Caco-2 (cell line): ENCODE data around the gene SAP130. TPM values are rescaled to one million over a fixed set of nuclear protein-coding genes. Genes with fewer than 3 reads are reported as not detected.

Experiments
- BruUV-seq: library from RNA; stranded (reverse); fragments of 400-500 nt; replicated peaks from 2 replicates; lab custom pipeline; 2021; lab: Mats Ljungman, UMichigan
- CTCF ChIA-PET: fragments of 300-600 bp; sonication (Branson Sonifier 250); formaldehyde crosslinking; loops from one replicate; lab custom pipeline; 2022; ENCODE audit warnings: antibody characterized with exemption; lab: Charles Lee
- POLR2A ChIA-PET: fragments of 300-600 bp; sonication (Branson Sonifier 250); formaldehyde crosslinking; loops from one replicate; lab custom pipeline; 2022; ENCODE audit warnings: antibody characterized with exemption; lab: Charles Lee
- DNase-seq, 2 experiments: peaks; one replicate each; pipeline versions ENCODE4 v3.0.0 to v3.0.0-alpha.2; 2020 to 2022
- H3K27me3 ChIP-seq: replicated peaks from 2 replicates; pipeline ENCODE4 v1.6.0; 2011; ENCODE audit warnings: low read length; ENCODE audit not compliant: control insufficient read depth, insufficient read depth
- H3K36me3 ChIP-seq: 2 replicates; pipeline ENCODE4 v1.5.1; 2011; ENCODE audit warnings: low read length; ENCODE audit not compliant: control insufficient read depth, insufficient read depth
- H3K4me1 ChIP-seq: fragments of 250-450 bp; sonication (Bioruptor Pico); 2 replicates; pipeline ENCODE4 v1.5.1; 2020; ENCODE audit warnings: mild to moderate bottlenecking
- H3K4me3 ChIP-seq: 2 replicates; pipeline ENCODE4 v1.5.1; 2011; ENCODE audit warnings: low read depth, mild to moderate bottlenecking, control low read depth, low read length
- H3K9me3 ChIP-seq: fragments of 250-450 bp; sonication (Bioruptor Pico); 2 replicates; pipeline ENCODE4 v1.5.1; 2020; ENCODE audit warnings: mild to moderate bottlenecking, moderate library complexity
- H3K27ac Mint-ChIP-seq: one replicate; pipeline ENCODE4 v1.8.0; 2022; ENCODE audit warnings: mixed read lengths; ENCODE audit not compliant: unreplicated experiment
- H3K27me3 Mint-ChIP-seq: one replicate; pipeline ENCODE4 v1.8.0; 2022; ENCODE audit warnings: mixed read lengths; ENCODE audit not compliant: insufficient read depth, unreplicated experiment
- H3K36me3 Mint-ChIP-seq: one replicate; pipeline ENCODE4 v1.8.0; 2022; ENCODE audit warnings: mild to moderate bottlenecking, mixed read lengths; ENCODE audit not compliant: insufficient read depth, unreplicated experiment
- H3K4me1 Mint-ChIP-seq: one replicate; pipeline ENCODE4 v1.8.0; 2022; ENCODE audit warnings: low read depth, mixed read lengths; ENCODE audit not compliant: unreplicated experiment
- H3K4me3 Mint-ChIP-seq: one replicate; pipeline ENCODE4 v1.8.0; 2022; ENCODE audit warnings: mild to moderate bottlenecking, moderate library complexity, mixed read lengths; ENCODE audit not compliant: unreplicated experiment
- H3K9me3 Mint-ChIP-seq: one replicate; pipeline ENCODE4 v1.8.0; 2022; ENCODE audit warnings: mixed read lengths; ENCODE audit not compliant: unreplicated experiment
- intact Hi-C: fragments of 100-400 bp; cut with micrococcal nuclease; formaldehyde crosslinking; loops from one replicate; pipeline ENCODE4 v1.10.0; 2022; ENCODE audit not compliant: unreplicated experiment
- total RNA-seq: library from RNA; stranded (reverse); gene quantifications from 2 replicates; pipeline ENCODE4 v1.2.3, GENCODE V29; 2022
- TF ChIP-seq, protein P1 (sequence below), 2 experiments: fragments of 200-600 bp in 1 of 2; IDR thresholded peaks; 1 replicate in 1 of 2; 2 replicates in 1 of 2; pipeline versions ENCODE4 v1.5.1 to v1.8.0; 2011 to 2022; ENCODE audit warnings: antibody characterized with exemption in 1 of 2, control low read depth in 1 of 2, inconsistent platforms in 1 of 2, low read depth in 1 of 2, low read length in 1 of 2, mild to moderate bottlenecking in 1 of 2, moderate library complexity in 1 of 2; ENCODE audit not compliant: insufficient read depth in 1 of 2, severe bottlenecking in 1 of 2, unreplicated experiment in 1 of 2

Gene SAP130
- total RNA-seq, 1 experiment from 2014 or later, result 43.3 TPM

DNA sequence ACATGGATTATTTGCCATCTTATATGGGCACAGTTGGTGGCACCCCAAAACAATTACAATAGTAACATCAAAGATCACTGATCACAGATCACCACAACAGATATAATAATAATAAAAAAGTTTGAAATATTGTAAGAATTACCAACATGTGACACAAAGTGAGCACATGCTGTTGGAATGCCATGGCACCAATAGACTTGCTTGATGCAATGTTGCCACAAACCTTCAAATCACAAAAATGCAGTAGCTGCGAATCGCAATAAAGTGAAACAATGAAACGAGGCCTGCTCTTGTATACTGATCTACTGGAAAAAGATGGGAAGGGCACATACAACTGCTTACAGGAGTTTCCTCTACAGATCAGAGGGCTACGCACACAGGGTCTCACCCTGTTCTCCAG, 109.9 kb downstream of the SAP130 start:
- Mint-ChIP-seq H3K4me3 (no peak overlapping the region), H3K27me3 (no peaks in the 10 kb centered on the region), H3K9me3 (no peaks in the 10 kb centered on the region), H3K4me1 (peaks cover 7% of the 10 kb centered on the region), H3K36me3 (no peaks in the 10 kb centered on the region), H3K27ac (no peak overlapping the region)
- no TSS peak for BruUV-seq
- POLR2A ChIA-PET, result interaction anchor here (0.6 kb wide), 1 partner anchor 391 kb away, joined by 11 read pairs; no protein-coding TSS in a partner anchor
- no peak for DNase-seq
- TF ChIP-seq, protein P1, sequence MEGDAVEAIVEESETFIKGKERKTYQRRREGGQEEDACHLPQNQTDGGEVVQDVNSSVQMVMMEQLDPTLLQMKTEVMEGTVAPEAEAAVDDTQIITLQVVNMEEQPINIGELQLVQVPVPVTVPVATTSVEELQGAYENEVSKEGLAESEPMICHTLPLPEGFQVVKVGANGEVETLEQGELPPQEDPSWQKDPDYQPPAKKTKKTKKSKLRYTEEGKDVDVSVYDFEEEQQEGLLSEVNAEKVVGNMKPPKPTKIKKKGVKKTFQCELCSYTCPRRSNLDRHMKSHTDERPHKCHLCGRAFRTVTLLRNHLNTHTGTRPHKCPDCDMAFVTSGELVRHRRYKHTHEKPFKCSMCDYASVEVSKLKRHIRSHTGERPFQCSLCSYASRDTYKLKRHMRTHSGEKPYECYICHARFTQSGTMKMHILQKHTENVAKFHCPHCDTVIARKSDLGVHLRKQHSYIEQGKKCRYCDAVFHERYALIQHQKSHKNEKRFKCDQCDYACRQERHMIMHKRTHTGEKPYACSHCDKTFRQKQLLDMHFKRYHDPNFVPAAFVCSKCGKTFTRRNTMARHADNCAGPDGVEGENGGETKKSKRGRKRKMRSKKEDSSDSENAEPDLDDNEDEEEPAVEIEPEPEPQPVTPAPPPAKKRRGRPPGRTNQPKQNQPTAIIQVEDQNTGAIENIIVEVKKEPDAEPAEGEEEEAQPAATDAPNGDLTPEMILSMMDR (IDR thresholded peaks at IDR 0.05; ENCODE audit: insufficient read depth in 1 of 2, low read depth in 1 of 2, low read length in 1 of 2, severe bottlenecking in 1 of 2, unreplicated experiment in 1 of 2), result no peak
- no peak overlapping the region for H3K4me3 ChIP-seq
- H3K9me3 ChIP-seq, result no peaks in the 10 kb centered on the region
- no peaks in the 10 kb centered on the region for H3K36me3 ChIP-seq
- CTCF ChIA-PET, result no interaction called here
- intact Hi-C loops, result no loop called here
- H3K27me3 ChIP-seq, result no peaks in the 10 kb centered on the region
- peaks cover 9% of the 10 kb centered on the region for H3K4me1 ChIP-seq

DNA sequence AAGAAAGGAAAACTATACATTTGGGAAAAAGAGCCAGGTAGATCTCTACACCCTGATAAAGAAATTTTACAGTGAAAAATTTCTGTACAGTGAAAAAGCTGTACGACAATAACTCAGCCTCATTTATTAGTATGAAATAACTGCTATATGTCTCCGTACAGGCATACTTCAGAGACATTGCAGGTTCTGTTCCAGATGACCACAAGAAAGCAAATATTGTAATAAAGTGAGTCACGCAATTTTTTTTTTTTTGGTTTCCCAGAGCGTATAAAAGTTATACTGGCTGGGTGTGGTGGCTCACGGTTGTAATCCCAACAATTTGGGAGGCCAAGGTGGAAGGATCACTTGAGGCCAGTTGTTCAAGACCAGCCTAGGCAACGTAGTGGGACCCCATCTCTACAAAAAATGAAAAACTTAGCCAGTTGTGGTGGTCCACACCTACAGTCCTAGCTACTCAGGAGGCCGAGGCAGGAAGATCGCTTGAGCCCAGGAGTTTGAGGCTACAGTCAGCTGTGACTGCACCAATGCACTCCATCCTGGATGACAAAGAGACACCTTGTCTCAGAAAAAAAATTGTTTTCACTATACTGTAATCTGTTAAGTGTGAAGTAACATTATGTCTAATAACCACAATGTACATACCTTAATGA, 113.9 kb downstream of the SAP130 start:
- no peaks in the 10 kb centered on the region for H3K36me3 Mint-ChIP-seq
- Histone ChIP-seq H3K4me1 (peaks cover 1% of the 10 kb centered on the region), H3K4me3 (no peak overlapping the region), H3K36me3 (no peaks in the 10 kb centered on the region), H3K27me3 (no peaks in the 10 kb centered on the region), H3K9me3 (no peaks in the 10 kb centered on the region)
- TF ChIP-seq, protein P1 (IDR thresholded peaks at IDR 0.05; ENCODE audit: insufficient read depth in 1 of 2, low read depth in 1 of 2, low read length in 1 of 2, severe bottlenecking in 1 of 2, unreplicated experiment in 1 of 2), result no peak
- no TSS peak for BruUV-seq
- CTCF ChIA-PET, result interaction anchor here (0.6 kb wide), 1 partner anchor 21 kb away, joined by 3 read pairs; no protein-coding TSS in a partner anchor
- no peaks in the 10 kb centered on the region for H3K9me3 Mint-ChIP-seq
- peaks cover 1% of the 10 kb centered on the region for H3K4me1 Mint-ChIP-seq
- POLR2A ChIA-PET, result interaction anchor here (0.6 kb wide), 1 partner anchor 13 kb away, joined by 13 read pairs; no protein-coding TSS in a partner anchor
- intact Hi-C loops, result no loop called here
- no peak overlapping the region for H3K4me3 Mint-ChIP-seq
- DNase-seq, result no peak
- H3K27me3 Mint-ChIP-seq, result no peaks in the 10 kb centered on the region
- no peak overlapping the region for H3K27ac Mint-ChIP-seq

DNA sequence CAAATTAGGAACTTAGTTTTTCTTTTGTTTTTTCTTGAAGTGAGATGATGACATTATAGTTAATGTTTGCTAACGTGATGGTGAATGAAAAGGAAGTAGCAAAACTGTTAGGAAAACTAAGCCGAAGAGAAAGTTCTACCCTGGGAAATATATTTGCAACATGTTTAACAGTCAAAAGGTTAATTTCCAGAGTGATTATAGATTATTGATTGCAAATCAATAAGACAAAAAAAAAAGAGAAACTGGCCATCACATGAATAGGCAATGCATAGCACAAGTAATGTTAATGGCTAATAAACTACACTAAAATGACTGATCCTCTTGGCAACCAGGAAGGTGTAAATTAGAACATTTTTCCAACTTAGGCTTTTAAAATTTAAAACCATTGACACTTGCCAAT, 116.1 kb downstream of the SAP130 start:
- TF ChIP-seq, protein P1 (IDR thresholded peaks at IDR 0.05; ENCODE audit: insufficient read depth in 1 of 2, low read depth in 1 of 2, low read length in 1 of 2, severe bottlenecking in 1 of 2, unreplicated experiment in 1 of 2), result no peak
- H3K4me1 Mint-ChIP-seq, result peaks cover 14% of the 10 kb centered on the region
- no peak overlapping the region for H3K27ac Mint-ChIP-seq
- Histone ChIP-seq H3K27me3 (no peaks in the 10 kb centered on the region), H3K4me1 (peaks cover 18% of the 10 kb centered on the region), H3K4me3 (no peak overlapping the region), H3K9me3 (no peaks in the 10 kb centered on the region), H3K36me3 (no peaks in the 10 kb centered on the region)
- CTCF ChIA-PET, result no interaction called here
- H3K36me3 Mint-ChIP-seq, result no peaks in the 10 kb centered on the region
- no peaks in the 10 kb centered on the region for H3K27me3 Mint-ChIP-seq
- intact Hi-C loops, result no loop called here
- POLR2A ChIA-PET, result no interaction called here
- no peak for DNase-seq
- no TSS peak for BruUV-seq
- no peaks in the 10 kb centered on the region for H3K9me3 Mint-ChIP-seq
- no peak overlapping the region for H3K4me3 Mint-ChIP-seq
